ENCODE data around the gene KCNQ1. TPM values are rescaled to one million over a fixed set of nuclear protein-coding genes. Genes with fewer than 3 reads are reported as not detected.

Gene KCNQ1
- total and polyA plus RNA-seq, 9 of the 15 experiments (the other 6 are each of a cell fraction or from before 2014, with no cell fraction given) = 0.44 TPM; not detected in 8

DNA sequence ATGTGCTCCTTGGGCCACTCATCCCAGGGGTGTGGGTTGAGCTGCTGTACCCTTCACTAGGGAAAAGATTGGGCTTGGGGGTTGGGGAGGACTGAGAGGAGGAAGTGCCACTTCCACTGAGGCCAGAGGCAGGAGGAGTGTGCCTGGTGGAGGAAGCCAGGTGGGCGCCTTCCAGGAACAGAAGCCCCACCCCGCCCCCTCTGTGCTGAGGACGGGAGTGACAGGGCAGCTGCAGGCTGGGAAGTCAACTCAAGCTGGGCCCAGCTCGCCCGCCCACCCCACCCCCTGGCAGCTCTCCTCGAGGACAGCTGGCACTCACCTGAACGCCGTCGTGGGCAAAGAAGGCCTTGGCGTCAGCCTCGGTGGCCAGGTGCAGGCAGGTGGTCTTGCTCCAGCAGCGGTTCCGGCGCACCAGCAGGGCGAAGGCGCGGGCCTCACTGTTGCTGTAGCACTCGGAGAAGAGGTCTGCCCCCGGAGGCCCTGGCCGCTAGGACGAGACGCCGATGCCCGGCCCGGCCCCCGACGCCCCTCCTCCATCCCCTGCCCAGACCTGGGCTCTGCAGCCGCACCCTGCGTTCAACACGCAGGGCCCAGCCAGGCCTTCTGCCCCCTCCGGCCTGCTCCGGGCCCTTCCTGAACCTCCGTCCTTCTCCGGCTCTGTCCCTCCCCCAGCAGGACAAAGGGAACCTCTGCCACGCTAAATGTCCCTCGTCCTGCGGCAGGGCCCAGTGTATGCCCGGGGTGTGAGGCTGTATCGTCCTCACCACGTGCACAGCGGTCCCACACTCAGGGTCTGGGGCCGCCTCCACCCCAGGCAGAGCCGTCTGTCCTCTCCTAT is 30.8 kb upstream of the KCNQ1 start:
- in situ Hi-C loops (cut with MboI) (no loop called here), intact Hi-C loops (cut with micrococcal nuclease) (no loop called here)
- no peaks in the 10 kb centered on the region for H3K79me2 ChIP-seq (ENCODE audit: control insufficient read depth, insufficient read depth, low read length)
- BruUV-seq (replicated peaks) = no TSS peak
- ATAC-seq (no peak), DNase-seq (ENCODE audit: extremely low read depth in 1 of 4, low spot score in 3 of 4) (no peak), FAIRE-seq (no peak)
- no peaks in the 10 kb centered on the region for H3K36me3 ChIP-seq (ENCODE audit: control insufficient read depth, insufficient read depth, low read length)
- POLR2A ChIA-PET = interaction anchor here (0.5 to 1.1 kb wide), 4 partner anchors 13 to 109 kb away, joined by 3 to 4 read pairs (median 4); partner anchors contain the start of gene TSSC4
- no peaks in the 10 kb centered on the region for H3K9me3 ChIP-seq (replicated peaks; ENCODE audit: control insufficient read depth, insufficient read depth, low read depth, low read length)
- no peak overlapping the region for H3K4me2 ChIP-seq (ENCODE audit: insufficient read depth, low read length)
- CTCF ChIA-PET (ENCODE audit: low intra/inter-chr PET ratio) = no interaction called here
- peaks cover 20 to 86% of the 10 kb centered on the region in 2 experiments; a peak in 4 of 5 replicates for H3K27me3 ChIP-seq (ENCODE audit: control insufficient read depth in 2 of 2, insufficient read depth in 2 of 2, low read length in 2 of 2)
- no peak overlapping the region for H3K27ac ChIP-seq (ENCODE audit: extremely low read depth, low read depth, low read length)
- peaks cover 0 to 79% of the 10 kb centered on the region in 2 experiments; a peak in 3 of 5 replicates for H3K4me1 ChIP-seq (replicated peaks in 1 of 2; ENCODE audit: control insufficient read depth in 2 of 2, insufficient read depth in 2 of 2, low read length in 2 of 2)
- peaks cover 11% of the 10 kb centered on the region; the same call in 1 of the 2 replicates for H4K20me1 ChIP-seq (replicated peaks; ENCODE audit: control insufficient read depth, insufficient read depth, low read length)
- no peak overlapping the region for H3K4me3 ChIP-seq
- no peaks in the 10 kb centered on the region for H3K9me1 ChIP-seq (ENCODE audit: control insufficient read depth, insufficient read depth, low read length)
- H3K9ac ChIP-seq (ENCODE audit: insufficient read depth in 1 of 2, low read depth in 2 of 2, low read length in 2 of 2) = no peak overlapping the region
- no peak overlapping the region for H2AFZ ChIP-seq (ENCODE audit: low read depth, low read length)
- WGBS (ENCODE audit: insufficient coverage, low coverage, missing lambda C conversion rate) = 15% methylated on average over 19 of the region's 43 CpGs
- TF ChIP-seq EHMT2 (IDR thresholded peaks at IDR 0.05) (no peak), MAFK (IDR thresholded peaks at IDR 0.05; ENCODE audit: low read length) (no peak), PTTG1 (tag; IDR thresholded peaks at IDR 0.05; ENCODE audit: low read depth) (no peak), CBFA2T3 (IDR thresholded peaks at IDR 0.05) (no peak), ZNF263 (CRISPR knock-in tag; IDR thresholded peaks at IDR 0.05; ENCODE audit: borderline replicate concordance) (0 out of 2 replicates have a peak, but pooled peaks have one; percentile 33)
- TF ChIP-seq, protein P1, sequence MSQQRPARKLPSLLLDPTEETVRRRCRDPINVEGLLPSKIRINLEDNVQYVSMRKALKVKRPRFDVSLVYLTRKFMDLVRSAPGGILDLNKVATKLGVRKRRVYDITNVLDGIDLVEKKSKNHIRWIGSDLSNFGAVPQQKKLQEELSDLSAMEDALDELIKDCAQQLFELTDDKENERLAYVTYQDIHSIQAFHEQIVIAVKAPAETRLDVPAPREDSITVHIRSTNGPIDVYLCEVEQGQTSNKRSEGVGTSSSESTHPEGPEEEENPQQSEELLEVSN (IDR thresholded peaks at IDR 0.05; ENCODE audit: borderline replicate concordance in 1 of 2, extremely low read depth in 1 of 2, insufficient read depth in 1 of 2, insufficient read length in 1 of 2, low read depth in 1 of 2, low read length in 1 of 2, poor library complexity in 1 of 2, severe bottlenecking in 1 of 2) = peak in 1 of 2 experiments; percentile 23
- TF ChIP-seq, protein P2, sequence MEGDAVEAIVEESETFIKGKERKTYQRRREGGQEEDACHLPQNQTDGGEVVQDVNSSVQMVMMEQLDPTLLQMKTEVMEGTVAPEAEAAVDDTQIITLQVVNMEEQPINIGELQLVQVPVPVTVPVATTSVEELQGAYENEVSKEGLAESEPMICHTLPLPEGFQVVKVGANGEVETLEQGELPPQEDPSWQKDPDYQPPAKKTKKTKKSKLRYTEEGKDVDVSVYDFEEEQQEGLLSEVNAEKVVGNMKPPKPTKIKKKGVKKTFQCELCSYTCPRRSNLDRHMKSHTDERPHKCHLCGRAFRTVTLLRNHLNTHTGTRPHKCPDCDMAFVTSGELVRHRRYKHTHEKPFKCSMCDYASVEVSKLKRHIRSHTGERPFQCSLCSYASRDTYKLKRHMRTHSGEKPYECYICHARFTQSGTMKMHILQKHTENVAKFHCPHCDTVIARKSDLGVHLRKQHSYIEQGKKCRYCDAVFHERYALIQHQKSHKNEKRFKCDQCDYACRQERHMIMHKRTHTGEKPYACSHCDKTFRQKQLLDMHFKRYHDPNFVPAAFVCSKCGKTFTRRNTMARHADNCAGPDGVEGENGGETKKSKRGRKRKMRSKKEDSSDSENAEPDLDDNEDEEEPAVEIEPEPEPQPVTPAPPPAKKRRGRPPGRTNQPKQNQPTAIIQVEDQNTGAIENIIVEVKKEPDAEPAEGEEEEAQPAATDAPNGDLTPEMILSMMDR (IDR thresholded peaks at IDR 0.05 in 2 of 3, conservative IDR thresholded peaks at IDR 0.05 in 1 of 3; ENCODE audit: insufficient read depth in 2 of 3, low read depth in 1 of 3, low read length in 3 of 3) = no peak
- TF ChIP-seq, protein P3, sequence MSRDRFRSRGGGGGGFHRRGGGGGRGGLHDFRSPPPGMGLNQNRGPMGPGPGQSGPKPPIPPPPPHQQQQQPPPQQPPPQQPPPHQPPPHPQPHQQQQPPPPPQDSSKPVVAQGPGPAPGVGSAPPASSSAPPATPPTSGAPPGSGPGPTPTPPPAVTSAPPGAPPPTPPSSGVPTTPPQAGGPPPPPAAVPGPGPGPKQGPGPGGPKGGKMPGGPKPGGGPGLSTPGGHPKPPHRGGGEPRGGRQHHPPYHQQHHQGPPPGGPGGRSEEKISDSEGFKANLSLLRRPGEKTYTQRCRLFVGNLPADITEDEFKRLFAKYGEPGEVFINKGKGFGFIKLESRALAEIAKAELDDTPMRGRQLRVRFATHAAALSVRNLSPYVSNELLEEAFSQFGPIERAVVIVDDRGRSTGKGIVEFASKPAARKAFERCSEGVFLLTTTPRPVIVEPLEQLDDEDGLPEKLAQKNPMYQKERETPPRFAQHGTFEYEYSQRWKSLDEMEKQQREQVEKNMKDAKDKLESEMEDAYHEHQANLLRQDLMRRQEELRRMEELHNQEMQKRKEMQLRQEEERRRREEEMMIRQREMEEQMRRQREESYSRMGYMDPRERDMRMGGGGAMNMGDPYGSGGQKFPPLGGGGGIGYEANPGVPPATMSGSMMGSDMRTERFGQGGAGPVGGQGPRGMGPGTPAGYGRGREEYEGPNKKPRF (IDR thresholded peaks at IDR 0.05; ENCODE audit: low read depth, low read length) = no peak
- TF ChIP-seq, protein P4, sequence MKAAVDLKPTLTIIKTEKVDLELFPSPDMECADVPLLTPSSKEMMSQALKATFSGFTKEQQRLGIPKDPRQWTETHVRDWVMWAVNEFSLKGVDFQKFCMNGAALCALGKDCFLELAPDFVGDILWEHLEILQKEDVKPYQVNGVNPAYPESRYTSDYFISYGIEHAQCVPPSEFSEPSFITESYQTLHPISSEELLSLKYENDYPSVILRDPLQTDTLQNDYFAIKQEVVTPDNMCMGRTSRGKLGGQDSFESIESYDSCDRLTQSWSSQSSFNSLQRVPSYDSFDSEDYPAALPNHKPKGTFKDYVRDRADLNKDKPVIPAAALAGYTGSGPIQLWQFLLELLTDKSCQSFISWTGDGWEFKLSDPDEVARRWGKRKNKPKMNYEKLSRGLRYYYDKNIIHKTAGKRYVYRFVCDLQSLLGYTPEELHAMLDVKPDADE (conservative IDR thresholded peaks at IDR 0.05; ENCODE audit: control insufficient read depth, low read depth, low read length) = no peak
